SHP77 treated with DMSO at 0.1 percent for 48 hours (cell line): ENCODE data around the gene C5AR1.
"Not testable (repeated sequence)": the region's sequence is repeated elsewhere in the genome, so short reads cannot be mapped to it uniquely, and the experiment has no call there.

Source experiments
- DNase-seq: peaks from one replicate; lab custom pipeline; 2025; lab: John Stamatoyannopoulos, UW

The C5AR1 gene

DNA sequence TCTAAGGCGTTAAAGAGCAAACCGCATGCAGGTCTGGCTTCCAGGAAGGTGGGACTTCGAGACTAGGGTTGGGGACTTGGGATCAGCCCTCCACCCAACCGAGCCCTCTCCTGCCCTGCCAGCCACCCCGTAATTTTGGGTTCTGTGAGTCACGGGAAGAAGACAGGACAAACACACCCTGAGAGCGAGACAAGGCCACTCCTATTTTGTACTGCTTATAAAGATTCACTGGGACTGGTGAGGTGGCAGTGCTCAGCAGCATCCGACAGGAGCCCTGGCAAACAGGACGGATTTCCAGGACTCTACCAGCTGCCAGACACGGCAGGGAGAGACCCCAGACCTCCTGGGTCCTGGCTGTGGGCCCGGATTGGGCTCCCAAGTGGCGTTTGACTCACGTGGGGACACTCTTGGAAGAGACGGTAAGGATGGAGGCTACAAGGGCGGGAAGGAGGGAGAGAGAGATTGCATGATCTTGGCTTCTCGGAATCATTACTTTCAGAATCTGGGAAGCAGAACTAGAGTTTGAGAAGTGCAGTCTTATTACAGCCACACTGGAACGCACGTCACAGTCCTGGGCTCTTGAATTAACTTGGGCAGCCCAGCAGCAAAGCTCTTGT, 22.4 kb downstream of the C5AR1 start, which contains the start of gene C5AR2:
TSS of gene C5AR2 (plus strand) at position 245 of the 617 bp plus-strand sequence. CDS start 8,625 bp downstream, outside the sequence.
- DNase-seq, result no peak

DNA sequence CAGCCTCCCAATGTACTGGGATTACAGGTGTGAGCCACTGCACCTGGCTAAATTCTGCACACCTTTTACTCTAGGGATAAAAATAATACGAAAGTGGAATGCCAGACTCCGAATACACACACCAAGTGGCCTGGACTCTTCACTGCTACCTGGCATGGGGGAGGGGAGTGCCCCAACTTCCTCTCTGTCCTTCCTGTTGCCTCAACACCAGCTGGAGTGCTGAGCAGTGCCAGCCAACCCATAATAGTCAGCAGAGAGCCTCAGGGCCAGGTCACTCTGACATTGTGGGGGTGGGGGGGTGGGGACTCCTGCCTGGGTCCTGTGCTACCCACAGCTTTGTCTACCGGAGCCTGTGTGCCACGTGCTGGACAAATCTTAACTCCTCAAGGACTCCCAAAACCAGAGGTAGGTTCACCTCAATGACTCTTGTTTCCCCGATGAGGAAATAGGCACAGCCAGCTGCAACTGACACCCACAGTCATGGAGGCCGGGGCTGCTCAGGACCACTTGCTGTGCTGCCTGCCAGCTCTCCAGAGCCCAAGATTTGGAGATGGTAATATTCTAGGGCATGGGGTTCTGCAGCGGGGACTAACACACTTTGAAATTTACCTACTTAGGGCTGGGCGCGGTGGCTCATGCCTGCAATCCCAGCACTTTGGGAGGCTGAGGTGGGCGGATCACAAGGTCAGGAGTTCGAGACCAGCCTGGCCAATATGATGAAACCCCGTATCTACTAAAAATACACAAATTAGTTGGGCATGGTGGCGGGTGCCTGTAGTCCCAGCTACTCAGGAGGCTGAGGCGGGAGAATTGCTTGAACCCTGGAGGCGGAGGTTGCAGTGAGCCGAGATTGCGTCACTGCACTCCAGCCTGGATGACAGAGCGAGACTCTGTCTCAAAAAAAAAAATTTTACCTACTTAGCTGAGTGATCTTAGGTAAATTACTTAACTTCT, 27.4 kb downstream of the C5AR1 start:
- DNase-seq, result not testable (repeated sequence)

DNA sequence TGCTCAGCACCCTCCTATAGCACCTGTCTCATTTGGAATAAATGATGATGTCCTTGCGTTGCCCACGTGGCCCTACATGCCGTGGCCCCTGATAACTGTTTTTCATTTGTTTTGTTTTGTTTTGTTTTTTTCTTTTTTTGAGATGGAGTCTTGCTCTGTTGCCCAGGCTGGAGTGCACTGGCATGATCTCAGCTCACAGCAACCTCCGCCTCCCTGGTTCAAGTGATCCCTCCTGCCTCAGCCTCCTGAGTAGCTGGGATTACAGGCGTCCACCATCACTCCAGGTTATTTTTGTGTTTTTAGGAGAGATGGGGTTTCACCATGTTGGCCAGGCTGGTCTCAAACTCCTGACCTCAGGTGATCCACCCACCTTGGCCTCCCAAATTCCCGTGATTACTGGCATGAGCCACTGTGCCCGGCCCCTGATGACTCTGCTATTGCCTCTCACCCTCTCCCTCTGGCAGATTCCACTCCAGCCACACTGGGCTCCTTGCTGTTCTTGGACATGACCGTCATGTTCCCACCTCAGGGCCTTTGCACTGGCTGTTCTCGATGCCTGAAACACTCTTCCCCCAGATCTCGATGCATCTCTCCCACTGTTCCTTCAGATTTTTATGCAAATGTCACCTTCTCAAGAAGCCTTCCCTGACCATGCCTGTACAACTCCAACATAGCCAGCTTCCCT, 29.7 kb downstream of the C5AR1 start:
- DNase-seq, result no peak

DNA sequence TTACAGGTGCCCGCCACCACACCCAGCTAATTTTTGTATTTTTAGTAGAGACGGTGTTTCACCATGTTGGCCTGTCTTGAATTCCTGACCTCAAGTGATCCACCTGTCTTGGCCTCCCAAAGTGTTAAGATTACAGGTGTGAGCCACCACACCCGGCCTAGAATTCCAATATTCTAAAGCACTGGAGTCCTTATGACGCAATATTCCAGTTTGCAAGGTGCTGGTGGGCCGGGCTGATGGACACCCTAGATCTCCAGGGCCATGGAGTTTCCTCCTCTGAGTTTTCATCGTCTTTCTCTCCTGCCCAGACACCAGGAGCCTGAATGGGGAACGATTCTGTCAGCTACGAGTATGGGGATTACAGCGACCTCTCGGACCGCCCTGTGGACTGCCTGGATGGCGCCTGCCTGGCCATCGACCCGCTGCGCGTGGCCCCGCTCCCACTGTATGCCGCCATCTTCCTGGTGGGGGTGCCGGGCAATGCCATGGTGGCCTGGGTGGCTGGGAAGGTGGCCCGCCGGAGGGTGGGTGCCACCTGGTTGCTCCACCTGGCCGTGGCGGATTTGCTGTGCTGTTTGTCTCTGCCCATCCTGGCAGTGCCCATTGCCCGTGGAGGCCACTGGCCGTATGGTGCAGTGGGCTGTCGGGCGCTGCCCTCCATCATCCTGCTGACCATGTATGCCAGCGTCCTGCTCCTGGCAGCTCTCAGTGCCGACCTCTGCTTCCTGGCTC, 31.0 kb downstream of the C5AR1 start:
- DNase-seq, result no peak

DNA sequence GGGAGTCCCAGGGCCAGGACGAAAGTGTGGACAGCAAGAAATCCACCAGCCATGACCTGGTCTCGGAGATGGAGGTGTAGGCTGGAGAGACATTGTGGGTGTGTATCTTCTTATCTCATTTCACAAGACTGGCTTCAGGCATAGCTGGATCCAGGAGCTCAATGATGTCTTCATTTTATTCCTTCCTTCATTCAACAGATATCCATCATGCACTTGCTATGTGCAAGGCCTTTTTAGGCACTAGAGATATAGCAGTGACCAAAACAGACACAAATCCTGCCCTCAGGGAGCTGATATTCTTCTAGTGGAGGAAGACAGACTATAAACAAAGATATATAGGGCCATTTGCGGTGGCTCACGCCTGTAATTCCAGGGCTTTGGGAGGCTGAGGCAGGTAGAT, 32.1 kb downstream of the C5AR1 start:
- DNase-seq, result no peak

DNA sequence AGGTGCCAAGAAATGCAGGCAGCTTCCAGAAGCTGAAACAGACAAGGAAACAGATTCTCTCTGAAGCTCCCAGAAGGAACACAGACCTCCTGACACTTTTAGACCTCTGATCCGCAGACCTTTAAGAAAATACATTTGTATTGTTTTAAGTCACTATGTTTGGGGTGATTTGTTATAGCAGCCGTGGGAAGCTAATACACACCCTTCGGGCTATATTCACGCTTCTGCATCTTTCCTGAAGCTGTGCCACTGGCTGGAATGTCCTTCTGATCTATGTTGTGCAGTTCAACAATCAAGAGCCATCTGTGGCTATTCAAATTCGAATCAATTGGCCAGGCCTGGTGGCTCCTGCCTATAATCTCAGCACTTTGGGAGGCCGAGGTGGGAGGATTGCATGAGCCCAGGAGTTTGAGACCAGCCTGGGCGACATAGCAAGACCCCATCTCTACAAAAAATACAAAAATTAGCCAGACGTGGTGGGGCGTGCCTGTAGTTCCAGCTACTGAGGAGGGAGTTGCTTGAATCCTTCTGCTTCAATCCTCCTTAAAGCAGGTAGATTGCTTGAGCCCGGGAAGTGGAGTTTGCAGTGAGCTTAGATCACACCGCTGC, 33.6 kb downstream of the C5AR1 start:
- no peak for DNase-seq

DNA sequence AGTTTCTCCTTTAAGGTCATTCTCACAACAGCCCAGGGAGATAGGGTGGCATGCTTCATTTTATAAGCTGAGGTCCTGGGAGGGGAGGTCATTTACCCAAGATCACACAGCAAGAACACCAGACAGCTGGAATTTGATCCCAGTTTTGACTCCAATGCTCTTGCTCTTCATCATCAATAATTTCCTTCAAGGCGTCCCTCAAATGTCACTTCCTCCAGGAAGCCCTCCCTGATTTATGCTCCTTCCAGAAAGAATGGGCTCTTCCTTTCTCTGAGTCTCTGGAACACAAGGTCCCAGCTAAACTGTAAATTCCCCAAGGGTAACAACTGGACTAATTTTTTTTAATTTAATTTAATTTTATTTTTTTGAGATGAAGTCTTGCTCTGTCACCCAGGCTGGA, 34.8 kb downstream of the C5AR1 start:
- no peak for DNase-seq

DNA sequence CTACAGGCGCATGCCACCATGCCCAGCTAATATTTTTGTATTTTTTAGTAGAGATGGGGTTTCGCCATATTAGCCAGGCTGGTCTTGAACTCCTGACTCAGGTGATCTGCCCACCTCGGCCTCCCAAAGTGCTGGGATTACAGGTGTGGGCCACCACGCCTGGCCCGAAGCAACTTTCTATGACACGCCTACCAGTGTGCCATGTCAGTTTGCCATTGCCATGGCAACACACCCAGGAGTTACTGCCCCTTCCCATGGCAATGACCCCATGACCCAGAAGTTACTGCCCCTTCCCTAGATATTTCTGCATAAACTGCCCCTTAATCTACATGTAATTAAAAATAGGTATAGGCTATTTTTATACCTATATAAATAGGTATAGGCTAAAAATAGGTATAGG, 36.4 kb downstream of the C5AR1 start:
- DNase-seq, result not testable (repeated sequence)

DNA sequence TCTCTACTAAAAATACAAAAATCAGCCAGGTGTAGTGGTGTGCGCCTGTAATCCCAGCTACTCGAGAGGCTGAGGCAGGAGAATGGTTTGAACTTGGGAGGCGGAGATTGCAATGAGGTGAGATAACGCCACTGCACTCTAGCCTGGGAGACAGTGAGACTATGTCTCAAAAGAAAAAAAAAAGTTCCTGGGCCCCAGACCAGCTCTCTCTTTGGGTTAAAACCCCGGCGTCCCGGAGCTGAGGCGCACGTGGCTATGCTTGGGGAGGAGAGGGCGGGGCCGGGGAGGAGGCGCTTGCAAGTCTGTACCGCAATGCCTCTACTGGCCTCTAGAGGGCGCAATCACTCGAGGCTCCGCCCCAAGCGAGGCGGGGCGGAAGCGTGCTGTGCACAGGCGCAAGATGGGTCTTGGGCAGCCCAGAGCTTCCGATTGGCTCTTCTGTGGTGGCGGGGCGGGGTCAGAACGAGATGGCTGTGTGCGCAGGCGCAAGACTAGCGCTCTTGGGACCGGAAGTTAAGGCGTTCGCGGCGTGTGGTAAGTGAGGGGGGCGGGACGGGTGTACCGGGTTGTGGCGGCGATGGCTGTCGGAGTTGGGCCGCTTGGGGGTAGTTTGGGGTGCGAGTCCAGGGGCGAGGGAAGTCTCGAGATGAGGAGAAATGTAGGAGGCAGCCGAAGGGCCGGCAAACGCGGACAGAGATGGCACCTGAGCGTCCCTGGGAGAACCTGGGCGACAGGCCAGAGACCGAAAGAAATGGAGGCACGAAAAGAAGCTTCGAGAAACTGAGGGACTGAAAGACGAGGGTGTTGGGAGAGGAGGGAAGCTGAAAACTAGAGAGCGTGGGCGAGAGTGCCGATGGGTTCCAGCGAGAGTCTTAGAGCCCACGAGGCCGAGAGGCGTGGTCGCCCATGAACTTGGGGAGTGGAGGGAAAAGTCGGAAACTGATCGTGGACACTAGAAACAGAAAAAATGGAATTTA, 39.4 kb downstream of the C5AR1 start, which contains the start of gene DHX34:
TSS of gene DHX34 (plus strand) at position 497 of the 977 bp plus-strand sequence. CDS start 3,716 bp downstream, outside the sequence.
- DNase-seq, result peak; percentile 96

DNA sequence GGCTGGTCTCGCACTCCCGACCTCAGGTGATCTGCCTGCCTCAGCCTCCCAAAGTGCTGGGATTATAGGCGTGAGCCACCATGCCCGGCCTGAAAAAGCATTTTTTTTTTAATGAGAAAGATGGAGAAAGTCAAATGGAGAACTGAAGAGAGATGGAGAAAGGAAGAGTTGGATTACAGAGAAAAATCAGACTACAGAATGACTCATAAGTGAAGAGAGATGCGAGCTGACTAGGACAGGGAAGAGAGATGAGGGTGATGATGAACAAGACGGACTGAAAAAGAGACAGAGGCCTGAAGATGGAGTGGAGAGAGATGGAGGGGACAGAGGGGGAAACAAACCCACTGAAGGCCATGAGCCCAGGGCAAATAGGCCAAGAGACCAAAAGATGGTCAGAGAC, 41.0 kb downstream of the C5AR1 start:
- DNase-seq, result no peak

DNA sequence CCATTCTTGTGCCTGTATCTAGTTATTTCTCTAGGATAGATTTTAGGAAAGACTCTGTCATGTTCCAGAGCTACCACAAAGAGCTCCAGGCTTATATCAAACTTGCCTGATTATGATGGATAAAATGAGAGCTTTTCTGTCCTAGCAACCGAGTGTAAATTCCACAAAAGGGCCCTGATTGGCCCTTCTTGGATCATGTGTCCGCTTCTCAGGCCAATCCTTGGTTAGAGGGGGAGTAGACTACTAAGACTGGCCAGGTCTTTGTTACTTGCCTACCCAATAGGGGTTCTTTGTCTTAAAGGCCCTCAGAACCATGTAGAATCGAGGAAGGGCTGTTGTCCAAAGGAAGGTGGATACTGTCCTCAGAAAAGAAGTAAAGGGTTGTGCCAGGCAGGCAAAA, 41.9 kb downstream of the C5AR1 start:
- no peak for DNase-seq

DNA sequence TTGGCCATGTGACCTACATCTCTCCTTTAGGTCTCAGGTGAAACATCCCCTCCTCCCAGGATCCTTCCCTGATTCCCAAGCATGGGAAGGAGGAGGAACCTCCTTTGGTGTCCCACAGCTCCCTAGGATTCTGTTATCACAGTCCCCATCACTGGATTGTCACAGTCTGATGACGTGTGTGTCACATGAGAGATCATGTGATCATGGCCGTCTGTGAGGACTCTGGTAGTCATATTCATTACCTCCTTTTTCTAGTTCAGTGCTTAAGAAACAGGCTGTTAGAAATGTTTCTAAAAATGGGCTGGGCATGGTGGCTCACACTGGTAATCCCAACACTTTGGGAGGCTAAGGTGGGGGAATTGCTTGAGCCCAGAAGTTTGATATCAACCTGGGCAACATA, 42.4 kb downstream of the C5AR1 start:
- no peak for DNase-seq

DNA sequence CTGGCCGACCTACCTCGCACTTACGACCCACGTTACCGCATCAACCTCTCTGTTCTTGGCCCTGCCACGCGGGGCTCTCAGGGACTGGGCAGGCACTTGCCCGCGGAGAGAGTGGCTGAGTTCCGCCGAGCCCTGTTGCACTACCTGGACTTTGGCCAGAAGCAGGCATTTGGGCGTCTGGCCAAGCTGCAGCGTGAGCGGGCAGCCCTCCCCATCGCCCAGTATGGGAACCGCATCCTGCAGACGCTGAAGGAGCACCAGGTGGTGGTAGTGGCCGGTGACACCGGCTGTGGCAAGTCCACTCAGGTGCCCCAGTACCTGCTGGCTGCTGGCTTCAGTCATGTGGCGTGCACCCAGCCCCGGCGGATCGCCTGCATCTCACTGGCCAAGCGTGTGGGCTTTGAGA, 43.6 kb downstream of the C5AR1 start:
- DNase-seq, result peak; percentile 33

DNA sequence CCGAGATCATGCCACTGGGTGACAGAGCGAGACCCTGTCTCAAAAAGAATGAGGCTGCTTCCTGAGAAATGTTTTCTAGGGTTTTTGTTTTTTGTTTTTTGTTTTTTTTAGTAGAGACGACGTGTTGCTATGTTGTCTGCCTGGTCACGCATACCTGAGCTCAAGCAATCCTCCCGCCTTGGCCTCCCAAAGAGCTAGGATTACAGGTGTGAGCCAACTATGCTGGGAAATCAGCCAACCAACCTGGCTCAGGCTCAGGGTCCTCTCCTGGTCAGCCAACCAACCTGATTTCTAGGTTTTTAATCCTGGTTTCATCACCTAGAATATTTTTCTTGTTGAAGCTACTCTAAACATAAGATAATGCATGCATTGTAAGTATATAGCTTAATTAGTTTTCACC, 47.2 kb downstream of the C5AR1 start:
- no peak for DNase-seq

DNA sequence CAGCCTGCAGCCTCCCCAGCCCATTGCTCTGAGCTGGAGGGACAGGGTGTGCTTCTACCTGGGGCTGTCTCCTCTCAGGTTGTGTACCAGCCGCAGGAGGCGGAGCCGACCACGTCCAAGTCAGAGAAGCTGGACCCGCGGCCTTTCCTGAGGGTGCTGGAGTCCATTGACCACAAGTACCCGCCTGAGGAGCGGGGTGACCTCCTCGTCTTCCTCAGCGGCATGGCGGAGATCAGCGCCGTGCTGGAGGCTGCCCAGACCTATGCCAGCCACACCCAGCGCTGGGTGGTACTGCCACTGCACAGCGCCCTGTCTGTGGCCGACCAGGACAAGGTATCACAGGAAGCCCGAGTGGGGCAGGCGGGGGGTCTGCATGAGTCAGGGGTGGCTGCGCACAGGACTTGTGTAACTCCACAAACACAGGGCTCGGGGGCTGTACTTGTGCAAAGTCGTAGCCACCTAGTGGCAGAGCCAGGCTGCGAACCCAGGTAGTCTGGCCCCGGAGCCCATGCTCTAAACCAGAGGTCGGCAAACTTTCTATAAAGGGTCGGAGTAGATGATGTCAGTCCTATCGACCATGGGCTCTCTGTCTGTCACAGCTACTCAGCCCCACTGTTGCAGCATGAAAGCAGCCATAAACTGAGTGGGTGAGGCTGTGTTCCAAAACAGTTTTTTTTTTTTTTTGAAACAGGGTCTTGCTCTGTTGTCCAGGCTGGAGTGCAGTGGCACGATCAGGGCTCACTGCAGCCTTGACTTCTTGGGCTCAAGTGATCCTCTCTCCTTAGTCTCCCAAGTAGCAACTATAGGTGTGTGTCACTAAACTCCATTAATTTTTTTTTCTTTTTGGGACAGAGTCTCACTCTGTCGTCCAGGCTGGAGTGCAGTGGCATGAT, 48.4 kb downstream of the C5AR1 start:
- no peak for DNase-seq

DNA sequence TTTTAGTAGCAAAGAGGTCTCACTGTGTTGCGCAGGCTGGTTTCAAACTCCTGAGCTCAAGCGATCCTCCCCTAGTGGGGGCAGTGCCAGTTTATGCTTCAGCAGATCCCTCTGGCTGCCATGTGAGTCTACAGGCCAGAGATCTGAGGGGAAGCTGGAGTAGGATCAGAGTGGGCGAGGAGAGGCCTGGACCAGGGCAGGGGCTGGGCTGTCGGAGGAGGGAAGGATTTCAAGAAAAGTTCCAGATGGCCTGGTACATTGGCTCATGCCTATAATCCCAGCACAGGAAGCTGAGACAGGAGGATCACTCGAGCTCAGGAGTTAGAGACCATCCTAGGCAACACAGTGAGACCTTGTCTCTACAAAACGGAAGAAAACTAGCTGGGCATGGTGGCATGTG, 49.3 kb downstream of the C5AR1 start:
- no peak for DNase-seq

DNA sequence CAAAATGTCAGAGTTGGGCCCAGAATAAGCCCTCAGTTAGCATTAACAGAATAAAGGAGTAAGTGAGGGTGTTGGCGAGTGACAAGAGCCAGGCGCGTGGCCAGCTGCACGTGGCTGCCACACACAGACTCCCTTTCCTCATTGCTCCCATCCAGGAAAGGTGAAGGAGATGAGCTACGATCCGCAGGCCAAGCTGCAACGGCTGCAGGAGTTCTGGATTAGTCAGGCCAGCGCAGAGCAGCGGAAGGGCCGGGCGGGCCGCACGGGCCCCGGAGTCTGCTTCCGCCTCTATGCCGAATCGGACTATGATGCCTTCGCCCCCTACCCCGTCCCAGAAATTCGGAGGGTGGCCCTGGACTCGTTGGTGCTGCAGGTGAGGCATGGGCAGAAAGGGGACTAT, 52.7 kb downstream of the C5AR1 start:
- no peak for DNase-seq

DNA sequence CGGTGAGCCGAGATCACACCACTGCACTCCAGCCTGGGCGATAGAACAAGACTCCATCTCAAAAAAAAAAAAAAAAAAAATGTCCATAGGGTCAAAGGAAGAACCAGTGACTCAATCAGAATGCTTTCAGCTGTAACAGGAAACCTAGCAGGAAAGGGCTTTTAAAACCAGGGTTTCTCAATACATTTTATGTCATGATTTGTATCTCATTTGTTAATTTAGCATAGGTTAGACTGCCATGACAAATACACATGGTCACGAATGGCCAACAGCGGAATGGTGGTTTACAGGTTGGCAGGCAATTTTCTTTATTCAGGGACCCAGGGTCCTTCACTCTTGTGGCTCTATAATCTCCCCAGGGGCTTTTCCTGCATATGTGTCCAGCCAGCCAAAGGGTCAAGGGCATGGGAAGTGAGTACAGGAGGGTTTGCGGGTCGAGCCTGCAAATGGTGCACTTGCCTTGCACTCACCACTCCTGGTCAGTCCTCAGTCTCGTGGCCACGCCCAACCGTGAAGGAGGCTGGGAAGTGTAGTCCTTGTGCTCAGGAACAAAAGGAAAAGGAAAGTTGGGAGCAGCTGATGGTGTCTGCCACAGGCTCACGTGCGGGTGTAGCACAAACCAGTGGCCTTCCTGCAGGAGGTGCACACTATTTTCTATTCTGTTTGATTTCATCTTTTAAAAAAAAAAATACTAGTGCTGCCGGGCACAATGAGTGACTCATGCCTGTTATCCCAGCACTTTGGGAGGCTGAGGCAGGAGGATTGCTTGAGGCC, 54.3 kb downstream of the C5AR1 start:
- no peak for DNase-seq
